GM10266 (cell line): ENCODE data around the gene NDUFB10.
A peak's percentile ranks its signal among the peaks of the same experiment; 100 is the strongest.

Source experiments
- DNase-seq: peaks from one replicate; pipeline ENCODE4 v3.0.0; 2012; ENCODE audit errors: extremely low spot score
- TF ChIP-seq, protein P1 (sequence below): IDR thresholded peaks from 2 replicates; pipeline ENCODE4 v1.5.1; 2012; ENCODE audit warnings: mild to moderate bottlenecking, low read depth; ENCODE audit not compliant: control insufficient read depth, insufficient read depth; ENCODE audit errors: missing control alignments

NDUFB10 gene

GRCh38 chr16:1963806-1964505 lies 4.6 kb downstream of the NDUFB10 start:
- DNase-seq: no peak
- TF ChIP-seq, protein P1, sequence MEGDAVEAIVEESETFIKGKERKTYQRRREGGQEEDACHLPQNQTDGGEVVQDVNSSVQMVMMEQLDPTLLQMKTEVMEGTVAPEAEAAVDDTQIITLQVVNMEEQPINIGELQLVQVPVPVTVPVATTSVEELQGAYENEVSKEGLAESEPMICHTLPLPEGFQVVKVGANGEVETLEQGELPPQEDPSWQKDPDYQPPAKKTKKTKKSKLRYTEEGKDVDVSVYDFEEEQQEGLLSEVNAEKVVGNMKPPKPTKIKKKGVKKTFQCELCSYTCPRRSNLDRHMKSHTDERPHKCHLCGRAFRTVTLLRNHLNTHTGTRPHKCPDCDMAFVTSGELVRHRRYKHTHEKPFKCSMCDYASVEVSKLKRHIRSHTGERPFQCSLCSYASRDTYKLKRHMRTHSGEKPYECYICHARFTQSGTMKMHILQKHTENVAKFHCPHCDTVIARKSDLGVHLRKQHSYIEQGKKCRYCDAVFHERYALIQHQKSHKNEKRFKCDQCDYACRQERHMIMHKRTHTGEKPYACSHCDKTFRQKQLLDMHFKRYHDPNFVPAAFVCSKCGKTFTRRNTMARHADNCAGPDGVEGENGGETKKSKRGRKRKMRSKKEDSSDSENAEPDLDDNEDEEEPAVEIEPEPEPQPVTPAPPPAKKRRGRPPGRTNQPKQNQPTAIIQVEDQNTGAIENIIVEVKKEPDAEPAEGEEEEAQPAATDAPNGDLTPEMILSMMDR: peak; percentile 29

- DNase-seq: peak; percentile 100
- TF ChIP-seq, protein P1: no peak
These were observed 5.4 kb downstream of the NDUFB10 start, which contains the start of gene RPS2 for GRCh38 chr16:1964506-1965395. Gene RPS2, minus strand, starts transcription at chr16:1964826. Its CDS starts 201 bp downstream, at chr16:1964625.

DNA sequence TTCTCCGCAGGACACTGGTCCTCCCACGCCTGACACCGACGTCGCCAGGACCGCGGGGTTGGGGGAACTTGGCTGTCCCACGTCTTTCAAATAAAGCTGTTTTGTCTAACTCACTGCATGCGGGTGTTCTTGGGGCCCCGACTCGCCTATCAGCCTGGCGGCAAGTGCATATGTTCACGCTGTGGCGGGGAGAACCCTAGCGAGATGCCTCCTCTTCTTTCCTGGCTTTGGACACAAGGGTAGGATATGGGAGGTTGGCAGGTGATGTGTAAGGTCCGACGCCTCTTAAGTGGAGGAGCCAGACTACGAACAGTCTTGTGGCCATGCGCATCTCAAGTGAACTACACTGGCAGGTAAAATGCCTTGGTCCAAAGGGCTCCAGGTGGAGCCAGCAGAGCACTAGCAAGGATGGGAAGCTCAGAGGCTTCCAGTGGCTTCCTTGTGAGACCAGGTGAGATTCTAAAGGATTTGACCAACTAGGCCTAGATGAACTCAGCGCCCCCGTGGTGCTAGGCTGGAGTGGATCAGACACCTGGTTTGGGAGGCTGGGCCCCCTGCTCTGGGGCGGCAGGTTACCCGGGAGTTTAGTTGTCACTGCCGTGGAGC lies 6.2 kb downstream of the NDUFB10 start:
- TF ChIP-seq, protein P1: no peak
- no peak for DNase-seq

- TF ChIP-seq, protein P1: no peak
- no peak for DNase-seq
These were observed 7.1 kb downstream of the NDUFB10 start, which contains the start of gene RNF151 for GRCh38 chr16:1966460-1966859. Gene RNF151, plus strand, starts transcription at chr16:1966856. Its CDS starts 26 bp downstream, at chr16:1966882.

GRCh38 chr16:1968146-1968953 lies 9.0 kb downstream of the NDUFB10 start:
- DNase-seq: no peak
- TF ChIP-seq, protein P1: no peak

DNA sequence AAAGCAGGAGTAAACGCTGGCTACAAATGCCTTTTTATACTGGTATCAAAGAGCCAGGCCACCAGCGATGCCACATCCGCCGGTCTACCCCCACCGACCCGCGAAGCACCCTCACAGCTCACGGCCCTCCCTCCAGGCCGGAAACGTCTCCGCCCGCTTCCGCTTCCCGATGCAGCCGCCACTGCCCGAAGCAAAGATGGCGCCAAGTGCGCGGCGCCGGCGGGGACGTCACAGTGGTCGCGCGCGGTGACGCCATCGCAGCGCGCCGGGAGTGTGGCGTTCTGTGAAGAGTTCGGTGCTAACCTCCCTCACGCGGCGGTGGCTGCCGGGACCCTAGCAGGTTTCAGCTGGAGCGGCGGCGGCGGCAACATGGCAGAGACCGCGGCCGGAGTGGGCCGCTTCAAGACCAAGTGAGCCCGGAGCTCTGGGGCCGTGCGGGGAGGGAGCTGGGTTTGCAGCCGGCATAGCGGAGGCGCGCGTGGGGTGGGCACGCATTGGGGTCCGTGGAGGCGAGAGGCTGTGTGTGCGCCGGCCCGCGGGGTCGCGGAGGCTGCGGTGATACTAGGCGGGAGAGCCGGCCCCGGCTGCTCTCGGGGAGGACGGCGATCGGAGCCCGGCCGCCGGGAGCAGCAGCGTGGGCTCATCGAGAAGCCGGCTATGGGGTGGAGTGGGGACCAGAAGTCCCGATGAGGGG lies 12.6 kb downstream of the NDUFB10 start, which contains the start of gene TBL3:
TBL3 (plus strand) TSS at position 258 of the 694 bp plus-strand sequence; CDS start at position 370, 112 bp downstream.
- DNase-seq: peak; percentile 97
- TF ChIP-seq, protein P1: no peak
